GM23338 (cell line): ENCODE results near the gene CCDC197. TPM values are rescaled to one million over a fixed set of nuclear protein-coding genes. Genes with fewer than 3 reads are reported as not detected.

Experiments used
- ATAC-seq: fragments of 200-7000 bp; cut with Tn5 transposase; 3 replicates; pipeline ENCODE4 v1.9.1; 2020
- DNase-seq: peaks from one replicate; pipeline ENCODE4 v3.0.0-alpha.2; 2015; ENCODE audit warnings: low spot score
- H2AFZ ChIP-seq: fragments of 200-600 bp; sonication (generic); 2 replicates; pipeline ENCODE4 v1.8.0; 2016; ENCODE audit warnings: antibody characterized with exemption, mild to moderate bottlenecking, moderate library complexity
- H3F3A ChIP-seq: fragments of 200-600 bp; sonication (generic); replicated peaks from 2 replicates; pipeline ENCODE4 v1.8.0; 2017; ENCODE audit warnings: antibody characterized with exemption, mixed run types, low read depth
- H3K27ac ChIP-seq: fragments of 200-600 bp; sonication (generic); 2 replicates; pipeline ENCODE4 v1.6.1; 2016; ENCODE audit warnings: low read depth
- H3K27me3 ChIP-seq: fragments of 200-600 bp; sonication (generic); 2 replicates; pipeline ENCODE4 v1.8.0; 2016; ENCODE audit warnings: mild to moderate bottlenecking, mixed run types, moderate library complexity; ENCODE audit not compliant: insufficient read depth
- H3K36me3 ChIP-seq: fragments of 200-600 bp; sonication (generic); 2 replicates; pipeline ENCODE4 v1.8.0; 2016; ENCODE audit warnings: mild to moderate bottlenecking; ENCODE audit not compliant: insufficient read depth
- H3K4me1 ChIP-seq: fragments of 200-600 bp; sonication (generic); 2 replicates; pipeline ENCODE4 v1.8.0; 2016; ENCODE audit warnings: mild to moderate bottlenecking, moderate library complexity; ENCODE audit not compliant: insufficient read depth
- H3K4me2 ChIP-seq: fragments of 200-600 bp; sonication (generic); 2 replicates; pipeline ENCODE4 v1.7.1; 2017; ENCODE audit warnings: mixed run types
- H3K4me3 ChIP-seq: fragments of 200-600 bp; sonication (generic); 2 replicates; pipeline ENCODE4 v1.6.1; 2016; ENCODE audit warnings: mixed run types
- H3K79me2 ChIP-seq: fragments of 200-600 bp; sonication (generic); replicated peaks from 2 replicates; pipeline ENCODE4 v1.8.0; 2017; ENCODE audit warnings: mild to moderate bottlenecking; ENCODE audit not compliant: insufficient read depth
- H3K9me2 ChIP-seq: fragments of 200-600 bp; sonication (generic); 2 replicates; pipeline ENCODE4 v1.8.0; 2017; ENCODE audit not compliant: insufficient read depth
- H4K20me1 ChIP-seq: fragments of 200-600 bp; sonication (generic); replicated peaks from 2 replicates; pipeline ENCODE4 v1.8.0; 2017; ENCODE audit warnings: mild to moderate bottlenecking; ENCODE audit not compliant: insufficient read depth
- H3K27ac Mint-ChIP-seq: 2 replicates; pipeline ENCODE4 v1.8.0; 2020; ENCODE audit warnings: inconsistent platforms, mild to moderate bottlenecking, moderate library complexity, mixed read lengths
- H3K27me3 Mint-ChIP-seq: 3 replicates; pipeline ENCODE4 v1.8.0; 2022; ENCODE audit warnings: low read depth, mild to moderate bottlenecking, moderate library complexity, mixed read lengths, inconsistent platforms; ENCODE audit not compliant: insufficient read depth, poor library complexity
- H3K36me3 Mint-ChIP-seq: 3 replicates; pipeline ENCODE4 v1.8.0; 2021; ENCODE audit warnings: low read depth, mild to moderate bottlenecking, inconsistent platforms, moderate library complexity, mixed read lengths
- H3K4me1 Mint-ChIP-seq: 3 replicates; pipeline ENCODE4 v1.8.0; 2020; ENCODE audit warnings: mild to moderate bottlenecking, inconsistent platforms, mixed read lengths
- H3K4me3 Mint-ChIP-seq: 3 replicates; pipeline ENCODE4 v1.8.0; 2021; ENCODE audit warnings: moderate library complexity, mild to moderate bottlenecking, inconsistent platforms, mixed read lengths
- H3K9me3 Mint-ChIP-seq: 3 replicates; pipeline ENCODE4 v1.8.0; 2020; ENCODE audit warnings: moderate library complexity, mild to moderate bottlenecking, inconsistent platforms, mixed read lengths
- CREB1 ChIP-seq: fragments of 250-450 bp; sonication (Bioruptor Pico); IDR thresholded peaks from 2 replicates; pipeline ENCODE4 v1.5.0; 2020; ENCODE audit warnings: low read depth, mild to moderate bottlenecking, moderate library complexity
- EZH2 ChIP-seq: fragments of 200-600 bp; sonication (generic); IDR thresholded peaks from one replicate; pipeline ENCODE4 v1.8.0; 2017; ENCODE audit warnings: antibody characterized with exemption, mild to moderate bottlenecking, low read depth; ENCODE audit not compliant: unreplicated experiment
- JUNB ChIP-seq: IDR thresholded peaks from one replicate; pipeline ENCODE4 v1.6.1; 2016; ENCODE audit warnings: antibody characterized with exemption; ENCODE audit not compliant: unreplicated experiment
- STAT1 ChIP-seq: IDR thresholded peaks from one replicate; pipeline ENCODE4 v1.6.1; 2016; ENCODE audit warnings: antibody characterized with exemption; ENCODE audit not compliant: unreplicated experiment
- ZNF114 ChIP-seq: fragments of 250-450 bp; sonication (Bioruptor Pico); IDR thresholded peaks from 2 replicates; pipeline ENCODE4 v1.5.0; 2020; ENCODE audit warnings: mild to moderate bottlenecking, moderate library complexity
- polyA plus RNA-seq: library from polyadenylated mRNA; unstranded; fragments of >200 nt; fragmentation: Nextera tagmentation; extraction: Ambion mirVana; gene quantifications from 2 replicates; pipeline ENCODE4 v1.2.1, GENCODE V29; 2016
- total RNA-seq: library from RNA; depleted of rRNA; stranded (reverse); fragments of >200 nt; shearing (Covaris generic); gene quantifications from 2 replicates; pipeline ENCODE4 v1.2.3, GENCODE V29; 2014
- TF ChIP-seq, protein P1 (sequence below): IDR thresholded peaks from one replicate; pipeline ENCODE4 v1.6.1; 2018; ENCODE audit warnings: antibody characterized with exemption; ENCODE audit not compliant: unreplicated experiment
- TF ChIP-seq, protein P2 (sequence below): IDR thresholded peaks from 2 replicates; pipeline ENCODE4 v1.6.1; 2016; ENCODE audit warnings: antibody characterized with exemption
- TF ChIP-seq, protein P3 (sequence below), 2 experiments: fragments of 200-600 bp in 1 of 2; sonication (generic) in 1 of 2; conservative IDR thresholded peaks; 2 replicates each; pipeline versions ENCODE4 v1.5.1 to v1.6.1; 2016 to 2017; ENCODE audit warnings: antibody characterized with exemption in 2 of 2, low read depth in 2 of 2, mild to moderate bottlenecking in 2 of 2, moderate library complexity in 1 of 2
- TF ChIP-seq, protein P4 (sequence below): fragments of 250-450 bp; sonication (Bioruptor Pico); IDR thresholded peaks from 2 replicates; pipeline ENCODE4 v1.5.0; 2020; ENCODE audit warnings: mild to moderate bottlenecking, moderate library complexity

Gene CCDC197
- total and polyA plus RNA-seq, 2 experiments from 2014 or later = not detected

DNA sequence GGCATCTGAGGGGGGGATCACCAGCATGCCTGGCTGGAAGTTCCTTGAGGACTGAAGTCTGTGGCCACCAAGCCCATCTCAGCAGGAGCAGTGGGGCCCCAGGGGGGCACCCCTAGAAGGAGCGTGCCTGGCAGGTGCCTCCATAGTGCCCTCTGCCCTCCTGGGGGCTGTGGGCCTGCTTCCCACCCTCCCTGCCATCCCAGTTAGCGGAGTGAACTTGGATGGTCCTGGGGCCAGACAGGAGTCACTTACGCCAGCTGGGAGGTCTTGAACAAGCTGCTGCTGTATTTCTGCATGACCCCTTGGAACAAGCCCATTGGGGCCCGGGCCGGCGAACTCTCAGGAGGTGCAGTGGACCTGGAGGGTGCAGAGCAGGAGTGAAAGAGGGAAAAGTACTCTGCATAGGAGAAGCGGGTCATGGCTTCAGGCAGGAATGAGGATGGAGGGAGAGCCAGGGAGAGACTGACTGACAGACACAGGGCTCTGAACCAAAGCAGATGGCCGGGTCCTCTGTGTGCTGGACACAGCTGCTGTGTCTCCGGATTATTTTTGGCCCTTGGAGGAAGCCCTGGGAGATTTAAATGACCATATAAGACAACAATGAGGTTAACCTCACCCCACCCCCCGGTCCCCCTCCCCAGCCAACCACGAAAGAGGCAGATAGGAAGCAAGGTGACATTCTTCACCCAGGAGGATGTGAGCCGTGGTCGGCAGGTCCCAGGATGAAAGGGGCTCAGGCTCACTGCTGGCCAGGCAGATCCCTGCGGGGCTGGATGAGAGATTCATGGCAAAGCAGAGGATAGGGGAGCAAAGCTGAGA lies 40.4 kb upstream of the CCDC197 start:
- no peak overlapping the region for H3K4me3 ChIP-seq
- H3F3A ChIP-seq = no peaks in the 10 kb centered on the region
- H2AFZ ChIP-seq = no peak overlapping the region
- no peak for ATAC-seq
- no peaks in the 10 kb centered on the region for H3K79me2 ChIP-seq
- no peak overlapping the region for H3K27ac ChIP-seq
- Mint-ChIP-seq H3K36me3 (no peaks in the 10 kb centered on the region), H3K9me3 (no peaks in the 10 kb centered on the region), H3K27me3 (peaks cover 7% of the 10 kb centered on the region), H3K4me1 (peaks cover 35% of the 10 kb centered on the region), H3K4me3 (no peak overlapping the region), H3K27ac (0 out of 2 replicates have a peak overlapping the region, but pooled peaks have one; percentile 38)
- H3K36me3 ChIP-seq = no peaks in the 10 kb centered on the region
- DNase-seq = no peak
- no peaks in the 10 kb centered on the region for H3K9me2 ChIP-seq
- TF ChIP-seq JUNB (no peak), CREB1 (no peak), EZH2 (no peak), STAT1 (no peak), ZNF114 (no peak)
- TF ChIP-seq, protein P1, sequence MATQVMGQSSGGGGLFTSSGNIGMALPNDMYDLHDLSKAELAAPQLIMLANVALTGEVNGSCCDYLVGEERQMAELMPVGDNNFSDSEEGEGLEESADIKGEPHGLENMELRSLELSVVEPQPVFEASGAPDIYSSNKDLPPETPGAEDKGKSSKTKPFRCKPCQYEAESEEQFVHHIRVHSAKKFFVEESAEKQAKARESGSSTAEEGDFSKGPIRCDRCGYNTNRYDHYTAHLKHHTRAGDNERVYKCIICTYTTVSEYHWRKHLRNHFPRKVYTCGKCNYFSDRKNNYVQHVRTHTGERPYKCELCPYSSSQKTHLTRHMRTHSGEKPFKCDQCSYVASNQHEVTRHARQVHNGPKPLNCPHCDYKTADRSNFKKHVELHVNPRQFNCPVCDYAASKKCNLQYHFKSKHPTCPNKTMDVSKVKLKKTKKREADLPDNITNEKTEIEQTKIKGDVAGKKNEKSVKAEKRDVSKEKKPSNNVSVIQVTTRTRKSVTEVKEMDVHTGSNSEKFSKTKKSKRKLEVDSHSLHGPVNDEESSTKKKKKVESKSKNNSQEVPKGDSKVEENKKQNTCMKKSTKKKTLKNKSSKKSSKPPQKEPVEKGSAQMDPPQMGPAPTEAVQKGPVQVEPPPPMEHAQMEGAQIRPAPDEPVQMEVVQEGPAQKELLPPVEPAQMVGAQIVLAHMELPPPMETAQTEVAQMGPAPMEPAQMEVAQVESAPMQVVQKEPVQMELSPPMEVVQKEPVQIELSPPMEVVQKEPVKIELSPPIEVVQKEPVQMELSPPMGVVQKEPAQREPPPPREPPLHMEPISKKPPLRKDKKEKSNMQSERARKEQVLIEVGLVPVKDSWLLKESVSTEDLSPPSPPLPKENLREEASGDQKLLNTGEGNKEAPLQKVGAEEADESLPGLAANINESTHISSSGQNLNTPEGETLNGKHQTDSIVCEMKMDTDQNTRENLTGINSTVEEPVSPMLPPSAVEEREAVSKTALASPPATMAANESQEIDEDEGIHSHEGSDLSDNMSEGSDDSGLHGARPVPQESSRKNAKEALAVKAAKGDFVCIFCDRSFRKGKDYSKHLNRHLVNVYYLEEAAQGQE = no peak
- TF ChIP-seq, protein P2, sequence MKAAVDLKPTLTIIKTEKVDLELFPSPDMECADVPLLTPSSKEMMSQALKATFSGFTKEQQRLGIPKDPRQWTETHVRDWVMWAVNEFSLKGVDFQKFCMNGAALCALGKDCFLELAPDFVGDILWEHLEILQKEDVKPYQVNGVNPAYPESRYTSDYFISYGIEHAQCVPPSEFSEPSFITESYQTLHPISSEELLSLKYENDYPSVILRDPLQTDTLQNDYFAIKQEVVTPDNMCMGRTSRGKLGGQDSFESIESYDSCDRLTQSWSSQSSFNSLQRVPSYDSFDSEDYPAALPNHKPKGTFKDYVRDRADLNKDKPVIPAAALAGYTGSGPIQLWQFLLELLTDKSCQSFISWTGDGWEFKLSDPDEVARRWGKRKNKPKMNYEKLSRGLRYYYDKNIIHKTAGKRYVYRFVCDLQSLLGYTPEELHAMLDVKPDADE = no peak
- TF ChIP-seq, protein P3, sequence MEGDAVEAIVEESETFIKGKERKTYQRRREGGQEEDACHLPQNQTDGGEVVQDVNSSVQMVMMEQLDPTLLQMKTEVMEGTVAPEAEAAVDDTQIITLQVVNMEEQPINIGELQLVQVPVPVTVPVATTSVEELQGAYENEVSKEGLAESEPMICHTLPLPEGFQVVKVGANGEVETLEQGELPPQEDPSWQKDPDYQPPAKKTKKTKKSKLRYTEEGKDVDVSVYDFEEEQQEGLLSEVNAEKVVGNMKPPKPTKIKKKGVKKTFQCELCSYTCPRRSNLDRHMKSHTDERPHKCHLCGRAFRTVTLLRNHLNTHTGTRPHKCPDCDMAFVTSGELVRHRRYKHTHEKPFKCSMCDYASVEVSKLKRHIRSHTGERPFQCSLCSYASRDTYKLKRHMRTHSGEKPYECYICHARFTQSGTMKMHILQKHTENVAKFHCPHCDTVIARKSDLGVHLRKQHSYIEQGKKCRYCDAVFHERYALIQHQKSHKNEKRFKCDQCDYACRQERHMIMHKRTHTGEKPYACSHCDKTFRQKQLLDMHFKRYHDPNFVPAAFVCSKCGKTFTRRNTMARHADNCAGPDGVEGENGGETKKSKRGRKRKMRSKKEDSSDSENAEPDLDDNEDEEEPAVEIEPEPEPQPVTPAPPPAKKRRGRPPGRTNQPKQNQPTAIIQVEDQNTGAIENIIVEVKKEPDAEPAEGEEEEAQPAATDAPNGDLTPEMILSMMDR (conservative IDR thresholded peaks at IDR 0.05; ENCODE audit: low read depth in 2 of 2) = no peak
- no peak overlapping the region for H3K4me2 ChIP-seq
- no peaks in the 10 kb centered on the region for H4K20me1 ChIP-seq
- no peaks in the 10 kb centered on the region for H3K27me3 ChIP-seq
- H3K4me1 ChIP-seq = no peaks in the 10 kb centered on the region

DNA sequence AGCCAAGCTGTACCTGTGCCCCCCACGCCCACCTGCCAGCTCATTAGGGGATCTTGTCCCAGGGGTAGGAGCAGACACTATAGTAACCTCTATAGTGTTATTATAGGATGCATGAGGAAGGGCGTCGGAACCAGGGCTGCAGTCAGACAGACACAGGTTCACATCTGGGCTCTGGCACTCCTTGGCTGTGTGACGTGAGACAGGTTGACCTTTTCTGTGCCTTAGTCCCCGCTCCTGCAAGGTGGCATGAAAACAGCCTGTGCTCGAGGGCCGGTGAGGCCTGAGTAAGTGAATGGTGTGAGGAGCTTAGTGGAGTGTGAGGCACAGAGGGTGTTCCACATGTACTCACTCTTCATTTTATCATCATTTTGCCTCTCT lies 39.8 kb upstream of the CCDC197 start:
- H3K4me2 ChIP-seq = no peak overlapping the region
- no peak overlapping the region for H2AFZ ChIP-seq
- no peaks in the 10 kb centered on the region for H3F3A ChIP-seq
- no peaks in the 10 kb centered on the region for H3K36me3 Mint-ChIP-seq
- H3K27ac ChIP-seq = no peak overlapping the region
- ATAC-seq (no peak), DNase-seq (no peak)
- no peaks in the 10 kb centered on the region for H3K9me2 ChIP-seq
- H4K20me1 ChIP-seq = no peaks in the 10 kb centered on the region
- H3K4me1 ChIP-seq = no peaks in the 10 kb centered on the region
- peaks cover 7% of the 10 kb centered on the region for H3K27me3 Mint-ChIP-seq
- H3K79me2 ChIP-seq = no peaks in the 10 kb centered on the region
- H3K4me3 Mint-ChIP-seq = no peak overlapping the region
- H3K27me3 ChIP-seq = no peaks in the 10 kb centered on the region
- H3K9me3 Mint-ChIP-seq = no peaks in the 10 kb centered on the region
- H3K27ac Mint-ChIP-seq = no peak overlapping the region
- H3K4me1 Mint-ChIP-seq = peaks cover 35% of the 10 kb centered on the region
- no peaks in the 10 kb centered on the region for H3K36me3 ChIP-seq
- H3K4me3 ChIP-seq = no peak overlapping the region
- TF ChIP-seq, protein P4, sequence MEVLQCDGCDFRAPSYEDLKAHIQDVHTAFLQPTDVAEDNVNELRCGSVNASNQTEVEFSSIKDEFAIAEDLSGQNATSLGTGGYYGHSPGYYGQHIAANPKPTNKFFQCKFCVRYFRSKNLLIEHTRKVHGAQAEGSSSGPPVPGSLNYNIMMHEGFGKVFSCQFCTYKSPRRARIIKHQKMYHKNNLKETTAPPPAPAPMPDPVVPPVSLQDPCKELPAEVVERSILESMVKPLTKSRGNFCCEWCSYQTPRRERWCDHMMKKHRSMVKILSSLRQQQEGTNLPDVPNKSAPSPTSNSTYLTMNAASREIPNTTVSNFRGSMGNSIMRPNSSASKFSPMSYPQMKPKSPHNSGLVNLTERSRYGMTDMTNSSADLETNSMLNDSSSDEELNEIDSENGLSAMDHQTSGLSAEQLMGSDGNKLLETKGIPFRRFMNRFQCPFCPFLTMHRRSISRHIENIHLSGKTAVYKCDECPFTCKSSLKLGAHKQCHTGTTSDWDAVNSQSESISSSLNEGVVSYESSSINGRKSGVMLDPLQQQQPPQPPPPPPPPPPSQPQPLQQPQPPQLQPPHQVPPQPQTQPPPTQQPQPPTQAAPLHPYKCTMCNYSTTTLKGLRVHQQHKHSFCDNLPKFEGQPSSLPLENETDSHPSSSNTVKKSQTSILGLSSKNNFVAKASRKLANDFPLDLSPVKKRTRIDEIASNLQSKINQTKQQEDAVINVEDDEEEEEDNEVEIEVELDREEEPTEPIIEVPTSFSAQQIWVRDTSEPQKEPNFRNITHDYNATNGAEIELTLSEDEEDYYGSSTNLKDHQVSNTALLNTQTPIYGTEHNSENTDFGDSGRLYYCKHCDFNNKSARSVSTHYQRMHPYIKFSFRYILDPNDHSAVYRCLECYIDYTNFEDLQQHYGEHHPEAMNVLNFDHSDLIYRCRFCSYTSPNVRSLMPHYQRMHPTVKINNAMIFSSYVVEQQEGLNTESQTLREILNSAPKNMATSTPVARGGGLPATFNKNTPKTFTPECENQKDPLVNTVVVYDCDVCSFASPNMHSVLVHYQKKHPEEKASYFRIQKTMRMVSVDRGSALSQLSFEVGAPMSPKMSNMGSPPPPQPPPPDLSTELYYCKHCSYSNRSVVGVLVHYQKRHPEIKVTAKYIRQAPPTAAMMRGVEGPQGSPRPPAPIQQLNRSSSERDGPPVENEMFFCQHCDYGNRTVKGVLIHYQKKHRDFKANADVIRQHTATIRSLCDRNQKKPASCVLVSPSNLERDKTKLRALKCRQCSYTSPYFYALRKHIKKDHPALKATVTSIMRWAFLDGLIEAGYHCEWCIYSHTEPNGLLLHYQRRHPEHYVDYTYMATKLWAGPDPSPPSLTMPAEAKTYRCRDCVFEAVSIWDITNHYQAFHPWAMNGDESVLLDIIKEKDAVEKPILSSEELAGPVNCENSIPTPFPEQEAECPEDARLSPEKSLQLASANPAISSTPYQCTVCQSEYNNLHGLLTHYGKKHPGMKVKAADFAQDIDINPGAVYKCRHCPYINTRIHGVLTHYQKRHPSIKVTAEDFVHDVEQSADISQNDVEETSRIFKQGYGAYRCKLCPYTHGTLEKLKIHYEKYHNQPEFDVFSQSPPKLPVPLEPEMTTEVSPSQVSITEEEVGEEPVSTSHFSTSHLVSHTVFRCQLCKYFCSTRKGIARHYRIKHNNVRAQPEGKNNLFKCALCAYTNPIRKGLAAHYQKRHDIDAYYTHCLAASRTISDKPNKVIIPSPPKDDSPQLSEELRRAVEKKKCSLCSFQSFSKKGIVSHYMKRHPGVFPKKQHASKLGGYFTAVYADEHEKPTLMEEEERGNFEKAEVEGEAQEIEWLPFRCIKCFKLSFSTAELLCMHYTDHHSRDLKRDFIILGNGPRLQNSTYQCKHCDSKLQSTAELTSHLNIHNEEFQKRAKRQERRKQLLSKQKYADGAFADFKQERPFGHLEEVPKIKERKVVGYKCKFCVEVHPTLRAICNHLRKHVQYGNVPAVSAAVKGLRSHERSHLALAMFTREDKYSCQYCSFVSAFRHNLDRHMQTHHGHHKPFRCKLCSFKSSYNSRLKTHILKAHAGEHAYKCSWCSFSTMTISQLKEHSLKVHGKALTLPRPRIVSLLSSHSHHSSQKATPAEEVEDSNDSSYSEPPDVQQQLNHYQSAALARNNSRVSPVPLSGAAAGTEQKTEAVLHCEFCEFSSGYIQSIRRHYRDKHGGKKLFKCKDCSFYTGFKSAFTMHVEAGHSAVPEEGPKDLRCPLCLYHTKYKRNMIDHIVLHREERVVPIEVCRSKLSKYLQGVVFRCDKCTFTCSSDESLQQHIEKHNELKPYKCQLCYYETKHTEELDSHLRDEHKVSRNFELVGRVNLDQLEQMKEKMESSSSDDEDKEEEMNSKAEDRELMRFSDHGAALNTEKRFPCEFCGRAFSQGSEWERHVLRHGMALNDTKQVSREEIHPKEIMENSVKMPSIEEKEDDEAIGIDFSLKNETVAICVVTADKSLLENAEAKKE = no peak
